ENCODE results near the gene KIF13A.

DNA sequence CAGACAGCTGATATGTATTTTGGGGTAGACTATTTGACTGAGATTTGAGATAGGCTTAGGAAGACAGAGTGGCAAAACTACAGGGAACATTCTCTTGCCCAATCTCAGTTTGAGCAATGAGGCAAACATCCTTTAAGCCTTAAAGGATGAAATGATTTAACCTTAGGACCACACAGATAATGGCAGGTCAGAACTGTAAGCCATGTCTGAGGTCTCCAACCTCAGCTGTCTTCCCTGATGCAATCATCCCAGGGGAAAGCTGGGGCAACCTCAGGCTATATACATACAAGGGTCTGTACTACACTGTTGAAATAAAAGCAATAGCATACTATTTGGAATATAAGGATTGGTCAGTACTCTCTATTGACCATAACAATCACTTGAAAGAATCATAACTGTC lies 196.9 kb downstream of the KIF13A start:
- TF ChIP-seq EZH2 (IDR thresholded peaks at IDR 0.05; ENCODE audit: borderline replicate concordance, control insufficient read depth, low read depth, low read length) (no peak), POLR2A (IDR thresholded peaks at IDR 0.05; ENCODE audit: low read depth, low read length) (no peak), SUZ12 (IDR thresholded peaks at IDR 0.05; ENCODE audit: unreplicated experiment) (no peak), RB1 (IDR thresholded peaks at IDR 0.05; ENCODE audit: borderline replicate concordance) (no peak), POLR2AphosphoS5 (IDR thresholded peaks at IDR 0.05; ENCODE audit: low read length) (no peak)
- TF ChIP-seq, protein P1, sequence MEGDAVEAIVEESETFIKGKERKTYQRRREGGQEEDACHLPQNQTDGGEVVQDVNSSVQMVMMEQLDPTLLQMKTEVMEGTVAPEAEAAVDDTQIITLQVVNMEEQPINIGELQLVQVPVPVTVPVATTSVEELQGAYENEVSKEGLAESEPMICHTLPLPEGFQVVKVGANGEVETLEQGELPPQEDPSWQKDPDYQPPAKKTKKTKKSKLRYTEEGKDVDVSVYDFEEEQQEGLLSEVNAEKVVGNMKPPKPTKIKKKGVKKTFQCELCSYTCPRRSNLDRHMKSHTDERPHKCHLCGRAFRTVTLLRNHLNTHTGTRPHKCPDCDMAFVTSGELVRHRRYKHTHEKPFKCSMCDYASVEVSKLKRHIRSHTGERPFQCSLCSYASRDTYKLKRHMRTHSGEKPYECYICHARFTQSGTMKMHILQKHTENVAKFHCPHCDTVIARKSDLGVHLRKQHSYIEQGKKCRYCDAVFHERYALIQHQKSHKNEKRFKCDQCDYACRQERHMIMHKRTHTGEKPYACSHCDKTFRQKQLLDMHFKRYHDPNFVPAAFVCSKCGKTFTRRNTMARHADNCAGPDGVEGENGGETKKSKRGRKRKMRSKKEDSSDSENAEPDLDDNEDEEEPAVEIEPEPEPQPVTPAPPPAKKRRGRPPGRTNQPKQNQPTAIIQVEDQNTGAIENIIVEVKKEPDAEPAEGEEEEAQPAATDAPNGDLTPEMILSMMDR (IDR thresholded peaks at IDR 0.05 in 2 of 3, conservative IDR thresholded peaks at IDR 0.05 in 1 of 3; ENCODE audit: control insufficient read depth in 2 of 3, extremely low read depth in 1 of 3, insufficient read depth in 1 of 3, low read depth in 3 of 3, low read length in 3 of 3) = no peak
- TF ChIP-seq, protein P2, sequence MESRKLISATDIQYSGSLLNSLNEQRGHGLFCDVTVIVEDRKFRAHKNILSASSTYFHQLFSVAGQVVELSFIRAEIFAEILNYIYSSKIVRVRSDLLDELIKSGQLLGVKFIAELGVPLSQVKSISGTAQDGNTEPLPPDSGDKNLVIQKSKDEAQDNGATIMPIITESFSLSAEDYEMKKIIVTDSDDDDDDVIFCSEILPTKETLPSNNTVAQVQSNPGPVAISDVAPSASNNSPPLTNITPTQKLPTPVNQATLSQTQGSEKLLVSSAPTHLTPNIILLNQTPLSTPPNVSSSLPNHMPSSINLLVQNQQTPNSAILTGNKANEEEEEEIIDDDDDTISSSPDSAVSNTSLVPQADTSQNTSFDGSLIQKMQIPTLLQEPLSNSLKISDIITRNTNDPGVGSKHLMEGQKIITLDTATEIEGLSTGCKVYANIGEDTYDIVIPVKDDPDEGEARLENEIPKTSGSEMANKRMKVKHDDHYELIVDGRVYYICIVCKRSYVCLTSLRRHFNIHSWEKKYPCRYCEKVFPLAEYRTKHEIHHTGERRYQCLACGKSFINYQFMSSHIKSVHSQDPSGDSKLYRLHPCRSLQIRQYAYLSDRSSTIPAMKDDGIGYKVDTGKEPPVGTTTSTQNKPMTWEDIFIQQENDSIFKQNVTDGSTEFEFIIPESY (IDR thresholded peaks at IDR 0.05) = no peak

All from GM12878 (cell line).